Measurements from ENCODE around the gene SURF4. TPM values are rescaled to one million over a fixed set of nuclear protein-coding genes. Genes with fewer than 3 reads are reported as not detected.

The SURF4 gene
- total and polyA plus RNA-seq, 2 of the 13 experiments (the other 11 are each of a cell fraction or from before 2014, with no cell fraction given): 220 to 265 TPM

DNA sequence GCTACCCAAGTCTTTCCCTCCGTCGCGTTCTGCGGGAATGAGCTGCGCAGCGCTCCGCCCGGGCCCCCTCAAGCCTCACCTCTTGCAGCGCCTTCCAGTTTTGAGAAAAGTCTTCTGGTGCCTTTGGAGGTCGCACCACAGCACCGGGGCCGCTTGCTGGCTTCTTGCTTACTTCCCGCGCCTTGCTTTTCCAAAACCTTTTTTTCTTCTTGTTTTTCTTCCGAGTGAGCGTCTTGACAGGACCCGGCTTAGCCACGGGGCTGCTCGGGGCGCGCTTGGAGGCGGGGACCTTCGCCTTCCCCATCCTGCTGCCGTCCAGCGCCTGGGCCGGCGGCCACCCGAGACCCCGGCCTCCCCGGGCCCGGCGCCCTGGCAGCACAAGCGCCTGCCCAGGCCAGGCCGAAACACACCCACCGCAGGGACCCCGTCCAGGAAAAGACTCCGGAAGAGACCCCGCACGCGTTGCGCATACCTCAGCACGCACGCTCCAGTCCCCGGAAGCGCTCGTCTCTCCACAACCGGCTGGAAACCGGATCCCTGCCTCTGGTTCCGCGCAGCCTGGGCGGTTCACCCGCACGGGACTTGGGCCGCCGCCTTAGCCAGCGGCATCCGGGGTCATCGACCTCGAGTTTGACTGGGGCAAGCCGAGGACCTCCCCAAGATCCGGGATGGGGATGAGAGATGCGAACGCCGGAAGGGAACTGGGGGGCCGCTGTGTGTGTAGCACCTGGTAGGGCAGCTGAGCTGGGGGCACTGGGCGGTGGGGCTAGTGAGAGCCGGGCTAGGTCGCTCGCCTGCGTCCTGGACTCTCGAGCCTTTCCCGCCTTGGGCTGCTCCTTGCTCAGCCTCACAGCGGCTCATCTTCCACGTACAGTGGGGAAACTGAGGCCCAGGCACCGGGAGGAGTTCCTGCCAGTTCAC is 41.9 kb upstream of the SURF4 start, which contains the start of gene REXO4 (continued):
- TF ChIP-seq ZFP36L2 (CRISPR knock-in tag; IDR thresholded peaks at IDR 0.05): no peak
- peak; percentile 83; the same call in 1 of the 2 replicates for TF ChIP-seq NR2F6 (IDR thresholded peaks at IDR 0.05)
- TF ChIP-seq NR2F6 (CRISPR knock-in tag; IDR thresholded peaks at IDR 0.05): peak; percentile 93
- no peak for TF ChIP-seq ONECUT2 (CRISPR knock-in tag; IDR thresholded peaks at IDR 0.05)
- TF ChIP-seq, protein P1, sequence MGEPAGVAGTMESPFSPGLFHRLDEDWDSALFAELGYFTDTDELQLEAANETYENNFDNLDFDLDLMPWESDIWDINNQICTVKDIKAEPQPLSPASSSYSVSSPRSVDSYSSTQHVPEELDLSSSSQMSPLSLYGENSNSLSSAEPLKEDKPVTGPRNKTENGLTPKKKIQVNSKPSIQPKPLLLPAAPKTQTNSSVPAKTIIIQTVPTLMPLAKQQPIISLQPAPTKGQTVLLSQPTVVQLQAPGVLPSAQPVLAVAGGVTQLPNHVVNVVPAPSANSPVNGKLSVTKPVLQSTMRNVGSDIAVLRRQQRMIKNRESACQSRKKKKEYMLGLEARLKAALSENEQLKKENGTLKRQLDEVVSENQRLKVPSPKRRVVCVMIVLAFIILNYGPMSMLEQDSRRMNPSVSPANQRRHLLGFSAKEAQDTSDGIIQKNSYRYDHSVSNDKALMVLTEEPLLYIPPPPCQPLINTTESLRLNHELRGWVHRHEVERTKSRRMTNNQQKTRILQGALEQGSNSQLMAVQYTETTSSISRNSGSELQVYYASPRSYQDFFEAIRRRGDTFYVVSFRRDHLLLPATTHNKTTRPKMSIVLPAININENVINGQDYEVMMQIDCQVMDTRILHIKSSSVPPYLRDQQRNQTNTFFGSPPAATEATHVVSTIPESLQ (CRISPR knock-in tag; conservative IDR thresholded peaks at IDR 0.05): 0 out of 2 replicates have a peak, but pooled peaks have one; percentile 17
- TF ChIP-seq FOXJ3 (CRISPR knock-in tag; IDR thresholded peaks at IDR 0.05; ENCODE audit: borderline replicate concordance): peak; percentile 80
- TF ChIP-seq ZNF605 (CRISPR knock-in tag; IDR thresholded peaks at IDR 0.05): peak; percentile 67; the same call in 1 of the 2 replicates
- TF ChIP-seq ZNF337 (CRISPR knock-in tag; IDR thresholded peaks at IDR 0.05; ENCODE audit: borderline replicate concordance, low read depth): no peak
- TF ChIP-seq ZNF12 (CRISPR knock-in tag; IDR thresholded peaks at IDR 0.05): no peak
- TF ChIP-seq ZNF792 (CRISPR knock-in tag; IDR thresholded peaks at IDR 0.05): peak; percentile 67
- peak; percentile 73 for TF ChIP-seq PHF5A (CRISPR knock-in tag; IDR thresholded peaks at IDR 0.05; ENCODE audit: low read depth, unreplicated experiment)
- TF ChIP-seq, protein P2, sequence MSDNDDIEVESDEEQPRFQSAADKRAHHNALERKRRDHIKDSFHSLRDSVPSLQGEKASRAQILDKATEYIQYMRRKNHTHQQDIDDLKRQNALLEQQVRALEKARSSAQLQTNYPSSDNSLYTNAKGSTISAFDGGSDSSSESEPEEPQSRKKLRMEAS (IDR thresholded peaks at IDR 0.05): peak; percentile 88
- TF ChIP-seq NAIF1 (CRISPR knock-in tag; IDR thresholded peaks at IDR 0.05; ENCODE audit: borderline replicate concordance): 0 out of 2 replicates have a peak, but pooled peaks have one; percentile 63
- TF ChIP-seq EP300 (IDR thresholded peaks at IDR 0.05; ENCODE audit: low read depth in 2 of 2, low read length in 2 of 2): peak; percentile 22 to 38; a peak in 2 of 4 replicates
- TF ChIP-seq EP300 (CRISPR knock-in tag; IDR thresholded peaks at IDR 0.05; ENCODE audit: borderline replicate concordance): peak; percentile 45; the same call in 1 of the 2 replicates
- TF ChIP-seq, protein P3, sequence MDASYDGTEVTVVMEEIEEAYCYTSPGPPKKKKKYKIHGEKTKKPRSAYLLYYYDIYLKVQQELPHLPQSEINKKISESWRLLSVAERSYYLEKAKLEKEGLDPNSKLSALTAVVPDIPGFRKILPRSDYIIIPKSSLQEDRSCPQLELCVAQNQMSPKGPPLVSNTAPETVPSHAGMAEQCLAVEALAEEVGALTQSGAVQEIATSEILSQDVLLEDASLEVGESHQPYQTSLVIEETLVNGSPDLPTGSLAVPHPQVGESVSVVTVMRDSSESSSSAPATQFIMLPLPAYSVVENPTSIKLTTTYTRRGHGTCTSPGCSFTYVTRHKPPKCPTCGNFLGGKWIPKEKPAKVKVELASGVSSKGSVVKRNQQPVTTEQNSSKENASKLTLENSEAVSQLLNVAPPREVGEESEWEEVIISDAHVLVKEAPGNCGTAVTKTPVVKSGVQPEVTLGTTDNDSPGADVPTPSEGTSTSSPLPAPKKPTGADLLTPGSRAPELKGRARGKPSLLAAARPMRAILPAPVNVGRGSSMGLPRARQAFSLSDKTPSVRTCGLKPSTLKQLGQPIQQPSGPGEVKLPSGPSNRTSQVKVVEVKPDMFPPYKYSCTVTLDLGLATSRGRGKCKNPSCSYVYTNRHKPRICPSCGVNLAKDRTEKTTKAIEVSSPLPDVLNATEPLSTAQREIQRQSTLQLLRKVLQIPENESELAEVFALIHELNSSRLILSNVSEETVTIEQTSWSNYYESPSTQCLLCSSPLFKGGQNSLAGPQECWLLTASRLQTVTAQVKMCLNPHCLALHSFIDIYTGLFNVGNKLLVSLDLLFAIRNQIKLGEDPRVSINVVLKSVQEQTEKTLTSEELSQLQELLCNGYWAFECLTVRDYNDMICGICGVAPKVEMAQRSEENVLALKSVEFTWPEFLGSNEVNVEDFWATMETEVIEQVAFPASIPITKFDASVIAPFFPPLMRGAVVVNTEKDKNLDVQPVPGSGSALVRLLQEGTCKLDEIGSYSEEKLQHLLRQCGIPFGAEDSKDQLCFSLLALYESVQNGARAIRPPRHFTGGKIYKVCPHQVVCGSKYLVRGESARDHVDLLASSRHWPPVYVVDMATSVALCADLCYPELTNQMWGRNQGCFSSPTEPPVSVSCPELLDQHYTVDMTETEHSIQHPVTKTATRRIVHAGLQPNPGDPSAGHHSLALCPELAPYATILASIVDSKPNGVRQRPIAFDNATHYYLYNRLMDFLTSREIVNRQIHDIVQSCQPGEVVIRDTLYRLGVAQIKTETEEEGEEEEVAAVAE (CRISPR knock-in tag; IDR thresholded peaks at IDR 0.05; ENCODE audit: borderline replicate concordance): peak; percentile 92
- TF ChIP-seq, protein P4, sequence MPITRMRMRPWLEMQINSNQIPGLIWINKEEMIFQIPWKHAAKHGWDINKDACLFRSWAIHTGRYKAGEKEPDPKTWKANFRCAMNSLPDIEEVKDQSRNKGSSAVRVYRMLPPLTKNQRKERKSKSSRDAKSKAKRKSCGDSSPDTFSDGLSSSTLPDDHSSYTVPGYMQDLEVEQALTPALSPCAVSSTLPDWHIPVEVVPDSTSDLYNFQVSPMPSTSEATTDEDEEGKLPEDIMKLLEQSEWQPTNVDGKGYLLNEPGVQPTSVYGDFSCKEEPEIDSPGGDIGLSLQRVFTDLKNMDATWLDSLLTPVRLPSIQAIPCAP (CRISPR knock-in tag; IDR thresholded peaks at IDR 0.05; ENCODE audit: low read depth): no peak
- TF ChIP-seq, protein P5, sequence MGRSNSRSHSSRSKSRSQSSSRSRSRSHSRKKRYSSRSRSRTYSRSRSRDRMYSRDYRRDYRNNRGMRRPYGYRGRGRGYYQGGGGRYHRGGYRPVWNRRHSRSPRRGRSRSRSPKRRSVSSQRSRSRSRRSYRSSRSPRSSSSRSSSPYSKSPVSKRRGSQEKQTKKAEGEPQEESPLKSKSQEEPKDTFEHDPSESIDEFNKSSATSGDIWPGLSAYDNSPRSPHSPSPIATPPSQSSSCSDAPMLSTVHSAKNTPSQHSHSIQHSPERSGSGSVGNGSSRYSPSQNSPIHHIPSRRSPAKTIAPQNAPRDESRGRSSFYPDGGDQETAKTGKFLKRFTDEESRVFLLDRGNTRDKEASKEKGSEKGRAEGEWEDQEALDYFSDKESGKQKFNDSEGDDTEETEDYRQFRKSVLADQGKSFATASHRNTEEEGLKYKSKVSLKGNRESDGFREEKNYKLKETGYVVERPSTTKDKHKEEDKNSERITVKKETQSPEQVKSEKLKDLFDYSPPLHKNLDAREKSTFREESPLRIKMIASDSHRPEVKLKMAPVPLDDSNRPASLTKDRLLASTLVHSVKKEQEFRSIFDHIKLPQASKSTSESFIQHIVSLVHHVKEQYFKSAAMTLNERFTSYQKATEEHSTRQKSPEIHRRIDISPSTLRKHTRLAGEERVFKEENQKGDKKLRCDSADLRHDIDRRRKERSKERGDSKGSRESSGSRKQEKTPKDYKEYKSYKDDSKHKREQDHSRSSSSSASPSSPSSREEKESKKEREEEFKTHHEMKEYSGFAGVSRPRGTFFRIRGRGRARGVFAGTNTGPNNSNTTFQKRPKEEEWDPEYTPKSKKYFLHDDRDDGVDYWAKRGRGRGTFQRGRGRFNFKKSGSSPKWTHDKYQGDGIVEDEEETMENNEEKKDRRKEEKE (IDR thresholded peaks at IDR 0.05): no peak
- peak; percentile 79; the same call in 1 of the 2 replicates for TF ChIP-seq AHR (CRISPR knock-in tag; IDR thresholded peaks at IDR 0.05)
